ENCODE results near the gene PHF23.

GRCh38 chr17:7262192-7262934 lies 23.1 kb upstream of the PHF23 start, which contains the start of gene CLDN7:
- TF ChIP-seq POLR2A (IDR thresholded peaks at IDR 0.05; ENCODE audit: low read length) = no peak
- no peak for TF ChIP-seq GATA1 (IDR thresholded peaks at IDR 0.05; ENCODE audit: low read depth, low read length)

Data from erythroblast (primary cell).